AG10803 (cell line): ENCODE data around the gene SMARCAL1.
A peak's percentile ranks its signal among the peaks of the same experiment; 100 is the strongest.

ENCODE experiments used
- DNase-seq: peaks from one replicate; pipeline ENCODE4 v3.0.0; 2010; ENCODE audit warnings: low read depth
- H3K4me3 ChIP-seq: 2 replicates; pipeline ENCODE4 v1.5.1; 2011; ENCODE audit warnings: mild to moderate bottlenecking, low read length, control low read depth
- TF ChIP-seq, protein P1 (sequence below): conservative IDR thresholded peaks from 2 replicates; pipeline ENCODE4 v1.5.1; 2011; ENCODE audit warnings: mild to moderate bottlenecking, low read length, control low read depth, inconsistent platforms

SMARCAL1 gene

DNA sequence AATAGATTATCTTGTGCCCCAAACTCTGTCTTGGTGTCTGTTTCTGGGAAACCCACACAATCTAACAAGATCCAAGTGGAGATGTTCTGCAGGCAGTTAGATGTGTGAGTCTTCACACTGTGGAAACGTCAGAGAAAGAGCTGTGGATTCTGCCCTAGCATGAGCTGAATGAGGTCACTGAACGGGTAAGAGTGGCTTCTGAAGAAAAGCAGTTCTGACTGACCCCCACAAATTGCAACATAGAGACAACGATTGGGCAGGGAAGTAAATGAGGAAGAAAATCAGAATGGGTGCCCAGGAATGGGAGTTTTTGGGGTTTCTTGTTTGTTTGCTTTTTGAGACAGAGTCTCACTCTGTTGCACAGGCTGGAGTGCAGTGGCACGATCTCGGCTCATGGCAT is 73.5 kb downstream of the SMARCAL1 start:
- H3K4me3 ChIP-seq: no peak overlapping the region
- no peak for DNase-seq
- TF ChIP-seq, protein P1, sequence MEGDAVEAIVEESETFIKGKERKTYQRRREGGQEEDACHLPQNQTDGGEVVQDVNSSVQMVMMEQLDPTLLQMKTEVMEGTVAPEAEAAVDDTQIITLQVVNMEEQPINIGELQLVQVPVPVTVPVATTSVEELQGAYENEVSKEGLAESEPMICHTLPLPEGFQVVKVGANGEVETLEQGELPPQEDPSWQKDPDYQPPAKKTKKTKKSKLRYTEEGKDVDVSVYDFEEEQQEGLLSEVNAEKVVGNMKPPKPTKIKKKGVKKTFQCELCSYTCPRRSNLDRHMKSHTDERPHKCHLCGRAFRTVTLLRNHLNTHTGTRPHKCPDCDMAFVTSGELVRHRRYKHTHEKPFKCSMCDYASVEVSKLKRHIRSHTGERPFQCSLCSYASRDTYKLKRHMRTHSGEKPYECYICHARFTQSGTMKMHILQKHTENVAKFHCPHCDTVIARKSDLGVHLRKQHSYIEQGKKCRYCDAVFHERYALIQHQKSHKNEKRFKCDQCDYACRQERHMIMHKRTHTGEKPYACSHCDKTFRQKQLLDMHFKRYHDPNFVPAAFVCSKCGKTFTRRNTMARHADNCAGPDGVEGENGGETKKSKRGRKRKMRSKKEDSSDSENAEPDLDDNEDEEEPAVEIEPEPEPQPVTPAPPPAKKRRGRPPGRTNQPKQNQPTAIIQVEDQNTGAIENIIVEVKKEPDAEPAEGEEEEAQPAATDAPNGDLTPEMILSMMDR: no peak

DNA sequence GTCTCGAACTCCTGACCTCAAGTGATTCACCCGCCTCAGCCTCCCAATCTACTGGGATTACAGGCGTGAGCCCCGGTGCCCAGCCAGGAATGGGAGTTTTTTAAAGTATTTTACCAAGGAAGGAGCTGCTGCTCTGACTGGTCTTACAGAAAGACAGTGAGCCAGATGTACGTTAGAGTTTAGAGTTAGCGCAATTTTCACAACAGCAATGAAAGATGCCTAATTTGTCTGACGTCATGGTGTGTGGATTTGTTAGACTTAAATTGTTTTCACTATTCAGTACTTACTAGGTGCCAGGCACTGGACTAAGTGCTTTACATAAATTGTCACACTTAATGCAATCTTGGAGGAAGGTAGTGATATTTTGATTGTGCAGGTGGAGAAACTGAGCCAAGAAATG is 74.0 kb downstream of the SMARCAL1 start:
- TF ChIP-seq, protein P1: no peak
- no peak overlapping the region for H3K4me3 ChIP-seq
- no peak for DNase-seq

DNA sequence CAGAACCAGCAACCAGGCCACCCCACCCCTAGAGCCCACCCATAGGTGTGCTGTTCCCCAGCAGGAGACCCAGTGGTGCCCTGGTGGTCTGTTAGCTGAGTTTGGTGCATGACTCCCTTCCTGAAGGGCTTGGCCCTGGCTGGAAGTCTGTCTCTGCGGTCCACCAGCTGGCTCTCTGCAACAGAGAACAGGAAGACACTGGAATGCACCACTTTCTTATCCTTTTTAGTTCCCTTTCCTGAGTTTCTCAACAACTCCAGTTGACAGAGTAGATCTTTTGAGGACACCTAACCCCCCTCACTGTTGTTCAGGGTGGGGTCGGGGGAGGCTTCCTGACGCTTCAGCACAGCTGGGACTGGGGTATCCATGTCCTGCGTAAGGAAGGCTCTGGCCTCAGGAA is 74.4 kb downstream of the SMARCAL1 start:
- DNase-seq: peak; percentile 22
- TF ChIP-seq, protein P1: no peak
- H3K4me3 ChIP-seq: no peak overlapping the region

DNA sequence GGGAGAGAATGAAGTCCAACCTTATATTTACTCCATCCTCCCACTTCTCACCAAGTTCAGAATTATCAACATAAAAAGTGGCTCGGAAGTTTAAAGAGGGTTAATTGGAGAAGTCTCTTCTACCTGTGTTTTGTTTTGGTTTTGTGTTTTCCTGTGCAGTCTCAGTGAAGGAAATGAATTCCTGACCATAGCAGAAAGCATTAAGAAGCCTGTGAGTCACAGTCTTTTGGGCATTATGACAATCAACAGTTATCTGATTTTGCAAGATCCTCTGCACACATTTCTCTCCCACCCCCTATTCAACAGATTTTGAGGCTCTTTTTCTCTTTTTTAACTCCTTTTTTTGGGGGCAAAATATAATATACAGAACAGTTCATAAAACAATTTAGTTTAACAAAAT is 77.8 kb downstream of the SMARCAL1 start:
- no peak overlapping the region for H3K4me3 ChIP-seq
- TF ChIP-seq, protein P1: no peak
- DNase-seq: peak; percentile 83

DNA sequence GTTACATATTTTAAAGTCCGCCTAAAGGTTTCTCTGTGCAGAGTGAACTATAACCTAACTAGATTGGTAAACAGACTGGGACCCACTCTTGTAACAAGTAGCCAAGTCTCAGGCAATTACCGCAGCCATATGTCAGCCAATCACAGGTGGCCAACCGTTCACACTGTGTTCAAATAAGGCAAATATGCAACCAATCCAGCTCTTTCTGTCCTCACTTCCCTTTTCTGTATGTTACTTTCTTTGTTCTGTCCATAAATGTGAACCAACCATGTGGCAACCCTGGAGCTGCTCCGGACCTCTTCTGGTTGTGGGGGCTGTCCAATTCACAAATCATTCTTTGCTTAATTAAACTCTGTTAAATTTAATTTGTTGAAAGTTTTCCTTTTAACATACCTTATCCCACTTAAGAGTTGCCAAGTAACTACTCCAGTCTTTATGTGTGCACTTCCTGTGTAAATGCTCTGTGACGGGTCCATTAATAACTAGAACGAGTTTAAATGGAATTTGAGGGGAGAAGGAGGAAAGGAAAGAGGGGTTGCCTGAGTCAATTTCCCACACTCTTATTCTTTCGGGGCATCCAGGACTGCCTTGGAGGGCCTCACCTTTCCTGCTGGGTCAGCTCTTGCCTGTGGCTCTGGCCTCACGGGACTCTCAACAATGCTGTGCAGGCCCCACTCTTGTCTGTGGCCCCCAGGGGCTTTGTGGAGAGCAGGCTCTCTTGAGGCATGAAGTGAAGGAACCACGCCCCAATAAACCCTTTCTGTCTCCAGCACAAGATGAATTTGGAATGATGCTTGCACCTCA is 79.7 kb downstream of the SMARCAL1 start:
- no peak for DNase-seq
- TF ChIP-seq, protein P1: no peak

DNA sequence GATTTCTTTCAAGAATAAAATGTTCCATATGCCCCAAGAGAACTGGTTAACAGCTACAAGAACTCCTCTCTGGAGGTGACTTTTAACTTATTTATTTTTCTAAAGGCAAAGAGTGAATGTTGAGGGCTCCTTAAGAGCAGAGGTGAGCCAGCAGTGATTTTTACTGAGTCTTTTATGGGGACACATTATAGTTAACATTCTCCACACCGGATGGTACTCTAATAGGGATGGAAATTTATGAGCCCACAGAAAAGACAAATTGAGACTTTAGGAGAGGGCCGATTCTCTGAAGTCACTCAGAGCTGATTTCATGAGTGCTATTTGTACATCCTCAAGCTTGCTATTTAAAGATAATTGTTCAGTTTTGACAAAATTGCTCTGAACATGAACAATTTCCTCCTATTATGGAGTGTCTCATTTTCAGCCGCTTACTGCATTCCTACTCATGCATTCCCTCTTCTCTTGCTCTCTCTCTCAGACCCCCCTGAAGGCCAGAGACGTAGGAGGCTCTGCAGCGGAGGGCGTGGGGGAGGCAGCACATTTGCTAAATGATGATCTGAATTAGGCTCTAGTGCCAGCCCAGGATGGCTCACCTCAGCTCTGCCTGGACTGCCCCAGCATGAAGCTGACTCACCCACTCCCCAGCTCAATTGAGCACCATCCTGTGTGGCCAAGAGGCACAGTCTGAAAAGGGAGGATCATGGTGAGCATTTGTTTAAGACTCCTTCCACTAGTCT is 80.5 kb downstream of the SMARCAL1 start:
- TF ChIP-seq, protein P1: no peak
- H3K4me3 ChIP-seq: no peak overlapping the region
- peak; percentile 61 for DNase-seq

More for the DNA sequence above, 79.7 kb downstream of the SMARCAL1 start:
- no peak overlapping the region for H3K4me3 ChIP-seq

DNA sequence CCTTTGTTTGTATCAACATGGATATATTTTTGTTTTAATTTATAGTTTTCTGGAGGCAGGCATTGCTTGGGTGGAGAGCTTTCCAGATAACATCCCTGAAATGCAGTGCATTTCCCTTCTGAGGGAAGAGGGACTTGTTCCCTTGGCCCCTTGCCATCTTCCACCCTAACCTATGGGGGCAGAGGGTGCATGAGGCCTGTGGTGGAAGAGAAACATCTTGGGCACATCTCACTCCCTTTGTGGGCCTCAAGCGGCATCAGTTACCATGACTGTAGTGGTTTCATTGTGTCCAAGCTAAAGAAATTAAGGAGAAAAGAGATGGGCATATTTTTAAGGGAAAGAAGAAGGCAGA is 81.0 kb downstream of the SMARCAL1 start:
- H3K4me3 ChIP-seq: no peak overlapping the region
- TF ChIP-seq, protein P1: no peak
- DNase-seq: no peak
